LNCaP clone FGC (cell line): Measurements from ENCODE around the gene THUMPD1.

Source experiments
- DNase-seq: peaks from one replicate; pipeline ENCODE4 v3.0.0-alpha.2; 2011; ENCODE audit warnings: low read depth
- H3K4me3 ChIP-seq: 2 replicates; pipeline ENCODE4 v1.5.1; 2011; ENCODE audit warnings: mild to moderate bottlenecking, low read depth, low read length, control low read depth
- TF ChIP-seq, protein P1 (sequence below): IDR thresholded peaks from 2 replicates; pipeline ENCODE4 v1.5.1; 2012; ENCODE audit warnings: mild to moderate bottlenecking; ENCODE audit not compliant: control insufficient read depth, insufficient read depth; ENCODE audit errors: extremely low read depth

Gene THUMPD1

DNA sequence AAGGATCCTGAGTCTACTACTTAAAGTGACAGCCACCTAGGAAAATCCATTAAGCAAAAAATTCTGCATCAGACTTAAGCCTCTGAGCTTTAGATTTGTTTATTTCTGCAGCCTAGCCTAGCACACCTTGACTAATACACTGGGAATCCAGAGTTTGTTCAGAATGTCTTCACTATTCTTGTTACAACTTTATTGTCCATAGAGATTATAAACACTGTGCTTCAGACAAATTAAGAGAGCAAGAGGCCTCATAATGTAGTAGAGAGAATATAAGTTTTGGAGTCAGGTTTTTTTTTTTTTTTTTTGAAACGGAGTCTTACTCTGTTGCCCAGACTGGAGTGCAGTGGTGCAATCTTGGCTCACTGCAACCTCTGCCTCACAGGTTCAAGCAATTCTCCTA is 8.9 kb upstream of the THUMPD1 start:
- H3K4me3 ChIP-seq, result no peak overlapping the region
- TF ChIP-seq, protein P1, sequence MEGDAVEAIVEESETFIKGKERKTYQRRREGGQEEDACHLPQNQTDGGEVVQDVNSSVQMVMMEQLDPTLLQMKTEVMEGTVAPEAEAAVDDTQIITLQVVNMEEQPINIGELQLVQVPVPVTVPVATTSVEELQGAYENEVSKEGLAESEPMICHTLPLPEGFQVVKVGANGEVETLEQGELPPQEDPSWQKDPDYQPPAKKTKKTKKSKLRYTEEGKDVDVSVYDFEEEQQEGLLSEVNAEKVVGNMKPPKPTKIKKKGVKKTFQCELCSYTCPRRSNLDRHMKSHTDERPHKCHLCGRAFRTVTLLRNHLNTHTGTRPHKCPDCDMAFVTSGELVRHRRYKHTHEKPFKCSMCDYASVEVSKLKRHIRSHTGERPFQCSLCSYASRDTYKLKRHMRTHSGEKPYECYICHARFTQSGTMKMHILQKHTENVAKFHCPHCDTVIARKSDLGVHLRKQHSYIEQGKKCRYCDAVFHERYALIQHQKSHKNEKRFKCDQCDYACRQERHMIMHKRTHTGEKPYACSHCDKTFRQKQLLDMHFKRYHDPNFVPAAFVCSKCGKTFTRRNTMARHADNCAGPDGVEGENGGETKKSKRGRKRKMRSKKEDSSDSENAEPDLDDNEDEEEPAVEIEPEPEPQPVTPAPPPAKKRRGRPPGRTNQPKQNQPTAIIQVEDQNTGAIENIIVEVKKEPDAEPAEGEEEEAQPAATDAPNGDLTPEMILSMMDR, result no peak
- DNase-seq, result no peak

DNA sequence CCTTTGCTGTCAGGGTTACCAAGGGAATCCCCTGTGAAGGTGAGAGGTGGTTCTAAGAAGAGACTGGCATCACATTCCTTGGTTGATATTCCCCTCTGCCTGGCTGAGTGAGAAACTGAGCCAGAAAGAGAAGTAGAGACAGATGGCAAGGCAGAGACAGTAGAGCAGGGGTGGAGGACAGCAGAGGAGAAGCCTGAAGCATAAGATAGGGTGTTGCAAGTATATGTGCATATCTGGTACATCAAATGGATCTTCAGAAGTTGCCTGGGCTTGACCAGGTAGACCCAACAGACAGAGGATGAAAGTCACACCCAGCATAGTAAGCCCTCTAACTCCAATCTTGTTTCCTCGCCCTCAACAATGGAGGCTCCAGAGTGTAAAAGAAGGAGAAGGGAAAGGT is 7.9 kb upstream of the THUMPD1 start:
- TF ChIP-seq, protein P1, result no peak
- no peak overlapping the region for H3K4me3 ChIP-seq
- no peak for DNase-seq

DNA sequence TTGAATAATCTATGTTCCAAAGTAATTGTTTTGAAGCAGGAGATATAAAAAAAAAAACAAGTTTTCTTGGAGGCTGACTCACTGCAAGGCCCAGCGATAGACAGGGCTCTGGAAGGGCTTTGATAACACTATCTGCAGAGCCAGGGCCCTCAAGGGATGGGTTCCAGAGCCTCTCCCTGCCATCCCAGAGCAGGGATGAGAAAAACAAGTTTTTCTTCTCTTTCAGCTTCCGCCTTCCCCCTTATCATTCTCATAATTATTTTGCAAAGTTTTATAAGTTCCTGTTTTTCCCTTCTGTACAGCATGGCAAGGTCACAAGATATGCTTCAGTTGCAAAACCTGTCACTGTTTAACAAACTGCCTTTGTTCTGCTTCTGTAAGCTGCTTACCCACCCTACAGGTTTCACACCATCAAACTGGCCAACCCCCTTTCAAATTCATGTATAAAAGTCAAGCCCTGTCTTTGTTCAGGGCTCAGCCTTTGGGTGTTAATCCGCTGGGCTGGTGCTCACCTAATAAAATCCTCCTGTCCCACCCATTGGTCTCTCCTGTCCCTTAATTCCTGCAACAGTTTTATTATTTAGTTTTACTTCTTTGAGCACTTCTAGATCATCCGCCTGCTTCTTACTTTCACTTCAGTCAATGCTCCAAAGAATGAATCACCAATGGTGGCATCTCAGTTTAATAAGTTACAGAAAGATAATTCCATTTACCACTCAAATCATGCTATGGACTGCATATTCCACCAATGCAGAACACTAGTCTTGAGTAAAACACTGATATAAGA is 5.6 kb upstream of the THUMPD1 start:
- TF ChIP-seq, protein P1, result no peak
- no peak overlapping the region for H3K4me3 ChIP-seq
- DNase-seq, result no peak

DNA sequence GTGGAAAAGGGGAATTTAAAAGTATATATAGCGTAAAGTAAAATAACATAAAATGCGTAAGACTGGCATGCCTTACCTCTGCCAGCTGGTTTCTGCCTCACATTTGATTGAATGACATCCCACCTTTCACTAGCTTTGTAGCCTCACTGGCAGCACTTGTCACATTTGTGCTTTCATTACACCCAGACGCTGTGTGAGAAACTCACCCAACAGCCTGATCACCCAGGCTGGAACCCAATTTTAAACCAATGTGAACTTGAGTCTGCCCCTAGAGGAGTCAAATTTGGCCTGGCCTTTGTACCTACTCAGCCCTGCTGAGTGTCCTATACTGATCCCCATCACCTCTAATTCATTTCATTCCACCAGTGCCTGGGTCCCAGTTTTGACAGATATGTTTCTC is 4.8 kb upstream of the THUMPD1 start:
- DNase-seq, result no peak
- H3K4me3 ChIP-seq, result no peak overlapping the region
- TF ChIP-seq, protein P1, result no peak

DNA sequence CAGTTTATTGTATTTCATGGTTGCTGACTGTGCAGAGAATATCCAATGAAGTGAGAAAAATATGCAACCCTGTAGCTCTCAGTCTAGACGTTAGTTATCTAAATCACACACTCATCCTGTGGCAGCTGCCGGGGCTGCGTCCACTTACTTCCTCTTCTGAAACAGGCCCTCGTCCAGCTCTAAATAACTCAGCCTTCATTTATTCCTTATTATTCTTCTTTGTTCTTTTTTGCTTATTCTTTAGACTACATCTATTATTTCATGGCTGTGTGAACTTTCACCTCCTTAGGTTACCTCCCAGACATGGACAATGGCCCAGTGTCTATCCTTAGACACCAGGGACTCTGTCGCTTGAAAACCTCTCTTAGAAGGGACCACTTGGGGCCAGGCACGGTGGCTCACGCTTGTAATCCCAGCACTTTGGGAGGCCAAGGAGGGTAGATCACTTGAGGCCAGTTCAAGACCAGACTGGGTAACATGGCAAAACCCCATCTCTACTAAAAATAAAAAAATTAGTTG is 3.4 kb upstream of the THUMPD1 start:
- DNase-seq, result no peak
- TF ChIP-seq, protein P1, result no peak
- no peak overlapping the region for H3K4me3 ChIP-seq

DNA sequence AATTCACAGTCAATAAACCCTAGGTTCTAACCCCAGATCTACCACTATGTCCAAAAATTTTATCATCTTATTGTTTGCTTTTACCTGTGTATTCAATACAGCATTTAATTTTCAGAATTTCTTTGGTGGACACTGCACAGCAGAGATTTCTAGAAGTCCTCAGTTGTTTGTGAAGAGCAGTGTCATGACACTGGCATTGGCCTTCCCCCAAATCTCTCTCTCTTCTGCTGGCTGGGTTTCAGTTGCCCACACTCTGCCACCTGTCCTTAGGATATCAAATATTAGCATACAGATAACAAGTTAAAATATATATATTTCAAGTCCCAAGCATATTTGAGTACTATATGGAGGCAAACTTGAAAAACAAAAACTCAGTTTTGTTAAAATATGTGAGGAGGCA is 2.0 kb upstream of the THUMPD1 start:
- no peak overlapping the region for H3K4me3 ChIP-seq
- DNase-seq, result peak; percentile 80
- TF ChIP-seq, protein P1, result no peak
